Measurements from ENCODE around the gene PEX19.

GRCh38 chr1:160227561-160227960 lies 57.4 kb downstream of the PEX19 start:
- TF ChIP-seq POLR2A (IDR thresholded peaks at IDR 0.05; ENCODE audit: low read depth, low read length) = no peak
- TF ChIP-seq POLR2AphosphoS5 (IDR thresholded peaks at IDR 0.05; ENCODE audit: low read depth, low read length) = no peak
- TF ChIP-seq TAF1 (IDR thresholded peaks at IDR 0.05; ENCODE audit: borderline replicate concordance, low read depth, low read length) = no peak
